Vagina (tissue), 2 donors: ENCODE measurements around the gene GPR62.

Experiments used
- CTCF ChIP-seq, 3 experiments: fragments of 450-650 bp in 2 of 3; fragments of 200-600 bp in 1 of 3; sonication (generic) in 1 of 3; IDR thresholded peaks; one replicate each; pipeline ENCODE4 v1.5.1; 2017 to 2019; ENCODE audit warnings: antibody characterized with exemption in 3 of 3, mild to moderate bottlenecking in 2 of 3, moderate library complexity in 2 of 3
- POLR2A ChIP-seq, 2 donors: fragments of 450-650 bp; IDR thresholded peaks; one replicate each; pipeline ENCODE4 v1.6.1; 2017; ENCODE audit warnings: antibody characterized with exemption in 2 of 2, mild to moderate bottlenecking in 2 of 2, moderate library complexity in 2 of 2
- POLR2AphosphoS5 ChIP-seq, 2 donors: sonication (generic); formaldehyde crosslinking; IDR thresholded peaks; one replicate each; pipeline ENCODE4 v1.9.0; 2017; ENCODE audit warnings: antibody characterized with exemption in 2 of 2, mild to moderate bottlenecking in 2 of 2, low read depth in 1 of 2; ENCODE audit not compliant: insufficient read depth in 1 of 2

- TF ChIP-seq POLR2AphosphoS5 (IDR thresholded peaks at IDR 0.05; ENCODE audit: insufficient read depth in 1 of 2, low read depth in 1 of 2) (no peak), CTCF (IDR thresholded peaks at IDR 0.05) (no peak), POLR2A (IDR thresholded peaks at IDR 0.05) (no peak)
Measured at GRCh38 chr3:51968170-51968775, 13.1 kb downstream of the GPR62 start.
